Left ventricle myocardium superior (tissue), 1 donor: Measurements from ENCODE around the gene TH. TPM values are rescaled to one million over a fixed set of nuclear protein-coding genes. Genes with fewer than 3 reads are reported as not detected.

Experiments
- microRNA-seq: library from miRNA; unstranded; fragments of <30 nt; microRNA quantifications from one replicate; pipeline ENCODE4 v1.2.0, GENCODE V29; 2020; ENCODE audit warnings: borderline number of aligned reads
- total RNA-seq: library from RNA; stranded (reverse); fragmentation: NEBNext Ultra II Directional; extraction: Animal tissue kit (Norgen Biotek cat#: 25700); gene quantifications from one replicate; pipeline ENCODE4 v1.2.1, GENCODE V29; 2021
- donor health status: DM: no; HTN: yes; CAD: no; lungs with severe emphysema.

Gene TH
- total RNA-seq, 1 donor from 2014 or later, result not detected

Small RNA genes lying within 50 kb of the gene (microRNA-seq; reads per million reads assigned to microRNA genes)
- gene MIR4686 (not detected), gene MIR483 (126 reads per million, percentile 41 among the genes with 10 or more reads in this experiment)

Other genes starting within 250 kb of the TH start
- gene MRPL23, start 224.5 kb downstream of the TH start, total RNA-seq, result 102 TPM
- 738 TPM for gene H19, start 174.0 kb downstream of the TH start, total RNA-seq
- gene IGF2, start 32.4 kb downstream of the TH start, total RNA-seq, result 88.2 TPM
- gene INS, start 10.6 kb downstream of the TH start, total RNA-seq, result not detected
- 0.17 TPM for gene ASCL2, start 98.8 kb upstream of the TH start, total RNA-seq
- 66.5 TPM for gene C11orf21, start 130.1 kb upstream of the TH start, total RNA-seq
- gene TSPAN32, start 130.2 kb upstream of the TH start, total RNA-seq, result 19.9 TPM
- 653 TPM for gene CD81, start 205.5 kb upstream of the TH start, total RNA-seq
- 34.8 TPM for gene TSSC4, start 228.9 kb upstream of the TH start, total RNA-seq